Mucosa of rectum (tissue), 2 donors: Measurements from ENCODE around the gene NEK6.

ENCODE experiments used
- H3K27ac ChIP-seq, 2 donors: one replicate each; pipeline ENCODE4 v1.7.0; 2013; ENCODE audit warnings: inconsistent platforms in 2 of 2, low read depth in 2 of 2, low read length in 2 of 2
- H3K27me3 ChIP-seq, 2 donors: one replicate each; pipeline ENCODE4 v1.7.0; 2013; ENCODE audit warnings: low read length in 2 of 2; ENCODE audit not compliant: control insufficient read depth in 2 of 2, insufficient read depth in 2 of 2
- H3K36me3 ChIP-seq, 2 donors: one replicate each; pipeline ENCODE4 v1.7.0; 2013; ENCODE audit warnings: low read length in 2 of 2; ENCODE audit not compliant: control insufficient read depth in 2 of 2, insufficient read depth in 2 of 2
- H3K4me1 ChIP-seq, 2 donors: one replicate each; pipeline ENCODE4 v1.7.0; 2013; ENCODE audit warnings: low read length in 2 of 2, mild to moderate bottlenecking in 1 of 2; ENCODE audit not compliant: control insufficient read depth in 2 of 2, insufficient read depth in 2 of 2
- H3K4me3 ChIP-seq, 2 donors: one replicate each; pipeline ENCODE4 v1.7.0; 2013; ENCODE audit warnings: low read length in 2 of 2
- H3K9ac ChIP-seq, 2 donors: one replicate each; pipeline ENCODE4 v1.7.0; 2013; ENCODE audit warnings: low read length in 2 of 2, low read depth in 1 of 2, mild to moderate bottlenecking in 1 of 2
- H3K9me3 ChIP-seq, 2 donors: one replicate each; pipeline ENCODE4 v1.7.0; 2013; ENCODE audit warnings: low read length in 2 of 2; ENCODE audit not compliant: control insufficient read depth in 2 of 2
- donor health status: healthy.
- donor health status: Normal muscosa, but diverticular disease.

The NEK6 gene

DNA sequence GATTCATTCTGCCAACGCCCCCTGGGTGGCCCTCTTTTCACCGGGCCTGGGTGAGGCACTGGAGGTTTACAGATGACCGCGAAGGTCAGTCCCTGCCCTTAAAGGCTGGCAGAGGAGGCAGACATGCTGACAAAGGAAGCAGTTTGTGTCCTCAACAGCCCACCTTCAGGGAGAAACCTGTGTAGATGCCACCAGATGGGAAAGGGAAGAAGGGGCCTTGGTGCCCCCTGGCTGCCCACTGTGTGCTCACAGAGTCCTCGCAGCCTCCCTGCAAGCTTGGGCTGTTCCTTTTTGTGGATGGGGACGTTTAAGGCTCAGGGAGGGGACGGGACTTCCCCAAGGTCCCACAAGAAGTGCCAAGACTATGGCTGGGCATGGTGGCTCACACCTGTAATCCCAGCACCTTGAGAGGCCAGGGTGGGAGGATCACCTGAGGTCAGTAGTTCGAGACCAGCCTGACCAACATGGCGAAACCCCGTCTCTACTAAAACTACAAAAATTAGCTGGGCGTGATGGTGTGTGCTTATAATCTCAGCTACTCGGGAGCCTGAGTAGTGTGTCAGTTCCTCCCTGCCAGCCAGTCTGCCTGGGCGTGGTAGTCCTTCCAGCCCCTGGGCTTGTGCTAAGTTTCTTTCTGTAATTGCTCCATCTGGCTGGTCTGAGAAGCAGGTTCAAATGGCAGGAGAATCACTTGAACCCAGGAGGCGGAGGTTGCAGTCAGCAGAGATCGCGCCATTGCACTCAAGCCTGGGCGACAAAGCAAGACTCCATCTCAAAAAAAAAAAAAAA lies 36.2 kb downstream of the NEK6 start:
- Histone ChIP-seq H3K4me1 (peaks cover 8 to 23% of the 10 kb centered on the region in 2 donors), H3K27ac (no peak overlapping the region), H3K9ac (no peak overlapping the region), H3K4me3 (no peak overlapping the region), H3K27me3 (no peaks in the 10 kb centered on the region), H3K9me3 (no peaks in the 10 kb centered on the region), H3K36me3 (peaks cover 3 to 4% of the 10 kb centered on the region in 2 donors)

DNA sequence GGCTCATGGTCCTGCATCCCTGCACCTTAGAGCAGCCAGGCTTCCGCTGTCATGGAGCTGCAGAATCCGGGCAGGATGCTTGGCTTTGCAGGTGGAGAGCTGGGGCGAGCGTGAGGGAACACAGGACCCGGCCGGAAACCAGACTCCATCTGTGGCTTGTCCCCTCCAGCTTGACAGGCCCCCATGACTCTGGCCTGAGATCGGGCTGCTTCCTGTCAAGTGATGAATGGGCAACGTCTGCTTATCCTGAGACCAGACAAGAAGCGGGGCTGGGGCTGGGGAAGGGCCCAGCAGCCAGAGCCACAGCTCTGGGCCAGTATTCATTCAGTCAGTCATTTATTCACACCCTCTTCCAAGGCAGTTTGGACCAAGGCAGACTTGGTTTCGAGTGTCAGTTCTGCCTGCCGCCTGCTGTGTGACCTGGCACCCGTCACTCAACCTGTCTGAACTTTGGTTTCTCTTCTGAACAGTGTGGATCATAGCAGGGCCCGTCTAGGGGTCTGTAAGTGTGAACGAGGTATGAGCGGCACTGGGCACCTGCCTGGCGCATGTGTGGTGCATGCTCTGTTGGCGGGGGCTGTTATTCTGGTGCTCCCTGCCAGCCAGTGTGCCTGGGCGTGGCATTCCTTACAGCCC lies 37.5 kb downstream of the NEK6 start:
- H3K36me3 ChIP-seq = no peaks in the 10 kb centered on the region
- H3K27me3 ChIP-seq = no peaks in the 10 kb centered on the region
- H3K27ac ChIP-seq = peak overlapping the region in 1 of 2 donors; percentile 32
- no peak overlapping the region for H3K9ac ChIP-seq
- no peaks in the 10 kb centered on the region for H3K9me3 ChIP-seq
- H3K4me1 ChIP-seq = peaks cover 8 to 23% of the 10 kb centered on the region in 2 donors
- no peak overlapping the region for H3K4me3 ChIP-seq

DNA sequence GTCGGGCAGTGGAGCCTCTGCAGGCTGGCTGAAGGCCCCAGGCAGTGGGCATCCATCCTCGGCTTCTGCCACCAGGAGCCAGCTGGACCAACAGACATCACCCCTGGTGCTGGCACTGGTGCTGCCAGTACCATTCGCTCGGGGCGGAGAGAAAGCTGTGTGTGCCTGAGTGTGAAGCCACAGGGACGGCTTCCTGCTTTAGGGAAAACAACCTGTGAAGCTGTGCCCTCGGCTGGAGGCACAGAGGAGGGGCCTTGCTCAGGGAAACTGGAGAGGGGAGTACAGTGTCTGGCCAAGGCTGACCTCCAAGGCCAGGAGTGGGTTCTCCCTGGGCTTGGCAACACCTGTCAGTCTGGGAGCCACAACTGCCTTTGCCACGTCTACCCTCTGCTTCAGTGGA lies 38.3 kb downstream of the NEK6 start:
- peaks cover 8 to 23% of the 10 kb centered on the region in 2 donors for H3K4me1 ChIP-seq
- H3K9me3 ChIP-seq = no peaks in the 10 kb centered on the region
- H3K27ac ChIP-seq = peak overlapping the region in 1 of 2 donors; percentile 32
- H3K36me3 ChIP-seq = no peaks in the 10 kb centered on the region
- no peaks in the 10 kb centered on the region for H3K27me3 ChIP-seq
- no peak overlapping the region for H3K4me3 ChIP-seq
- no peak overlapping the region for H3K9ac ChIP-seq

GRCh38 chr9:124296796-124297550 lies 39.2 kb downstream of the NEK6 start:
- Histone ChIP-seq H3K4me3 (no peak overlapping the region), H3K27me3 (no peaks in the 10 kb centered on the region), H3K9me3 (no peaks in the 10 kb centered on the region), H3K27ac (peak overlapping the region in 1 of 2 donors; percentile 40), H3K9ac (no peak overlapping the region), H3K36me3 (no peaks in the 10 kb centered on the region), H3K4me1 (peaks cover 8 to 18% of the 10 kb centered on the region in 2 donors)

GRCh38 chr9:124297551-124297901 lies 39.8 kb downstream of the NEK6 start:
- Histone ChIP-seq H3K9me3 (no peaks in the 10 kb centered on the region), H3K4me3 (no peak overlapping the region), H3K9ac (no peak overlapping the region)

GRCh38 chr9:124297915-124298645 lies 40.3 kb downstream of the NEK6 start:
- Histone ChIP-seq H3K9me3 (no peaks in the 10 kb centered on the region), H3K9ac (peak overlapping the region in 1 of 2 donors; percentile 26), H3K4me3 (no peak overlapping the region), H3K4me1 (peaks cover 8 to 10% of the 10 kb centered on the region in 2 donors), H3K27me3 (no peaks in the 10 kb centered on the region), H3K27ac (peak overlapping the region in 1 of 2 donors; percentile 9), H3K36me3 (peaks cover under 1 to 9% of the 10 kb centered on the region in 2 donors)

More at GRCh38 chr9:124297551-124297901, 39.8 kb downstream of the NEK6 start:
- Histone ChIP-seq H3K4me1 (peaks cover 8 to 16% of the 10 kb centered on the region in 2 donors), H3K27me3 (no peaks in the 10 kb centered on the region), H3K27ac (peak overlapping the region in 1 of 2 donors; percentile 40), H3K36me3 (peaks cover 0 to 3% of the 10 kb centered on the region in 2 donors)

DNA sequence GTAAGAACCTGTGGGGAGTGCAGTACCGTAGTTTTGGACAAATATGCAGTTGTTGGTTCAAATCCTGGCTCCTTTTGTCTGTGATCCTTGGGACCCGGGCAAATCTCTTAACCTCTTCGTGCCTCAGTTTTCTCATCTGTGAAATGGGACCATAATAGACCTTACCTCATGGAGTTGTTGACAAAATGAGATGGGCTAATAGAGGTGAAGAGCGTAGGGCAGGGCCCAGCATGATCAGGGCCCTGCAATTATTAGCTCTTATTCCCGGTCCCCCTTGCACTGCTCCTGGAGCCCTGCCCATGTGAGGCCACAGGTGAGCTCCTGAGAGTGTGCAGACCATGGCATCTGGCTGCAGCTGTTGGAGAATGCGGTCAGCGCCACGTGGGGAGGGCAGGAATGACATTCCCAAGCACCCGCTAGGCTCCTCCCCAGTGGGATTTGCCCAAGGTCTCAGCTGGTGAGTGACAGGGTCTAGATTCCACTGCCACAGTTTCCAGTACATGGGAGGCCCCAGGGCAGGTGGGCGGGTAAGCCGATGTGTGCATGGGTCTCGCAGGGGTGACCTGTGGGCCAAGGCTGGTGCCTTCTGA lies 41.0 kb downstream of the NEK6 start:
- Histone ChIP-seq H3K9me3 (no peaks in the 10 kb centered on the region), H3K36me3 (peaks cover 4 to 14% of the 10 kb centered on the region in 2 donors), H3K27ac (peak overlapping the region in 1 of 2 donors; percentile 9), H3K27me3 (no peaks in the 10 kb centered on the region), H3K4me3 (no peak overlapping the region), H3K4me1 (peaks cover 8 to 9% of the 10 kb centered on the region in 2 donors), H3K9ac (peak overlapping the region in 1 of 2 donors; percentile 26)

DNA sequence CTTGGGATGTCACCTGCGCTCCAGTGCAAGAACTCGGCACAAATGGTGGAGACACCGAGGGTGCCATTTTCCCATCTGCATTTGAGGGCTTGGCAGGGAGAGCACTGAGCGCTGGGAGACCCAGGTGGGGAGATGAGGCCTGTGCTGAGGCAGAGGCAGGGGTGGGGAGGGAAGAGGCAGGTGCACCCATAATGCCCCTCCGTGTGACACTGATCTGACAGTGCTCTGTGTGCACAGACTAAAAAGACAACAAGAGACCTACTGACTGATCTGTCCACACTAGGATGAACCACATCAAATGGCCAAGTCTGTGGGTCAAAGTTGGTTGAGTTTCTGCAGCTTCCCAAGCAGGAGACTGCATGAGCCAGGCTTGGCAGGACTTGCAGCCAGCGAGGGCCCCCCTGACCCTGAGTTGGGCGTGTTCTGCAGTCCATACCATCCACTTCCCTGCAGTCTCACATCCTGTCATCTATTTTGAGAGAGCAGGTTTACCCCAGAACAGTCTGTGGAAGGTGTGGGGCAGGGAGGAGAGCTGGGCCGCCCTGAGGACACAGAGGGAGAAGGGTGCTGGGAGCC lies 41.9 kb downstream of the NEK6 start:
- no peaks in the 10 kb centered on the region for H3K9me3 ChIP-seq
- H3K4me3 ChIP-seq = no peak overlapping the region
- H3K36me3 ChIP-seq = peaks cover 4 to 18% of the 10 kb centered on the region in 2 donors
- no peak overlapping the region for H3K27ac ChIP-seq
- H3K4me1 ChIP-seq = peaks cover 8% of the 10 kb centered on the region in 2 donors
- no peaks in the 10 kb centered on the region for H3K27me3 ChIP-seq
- no peak overlapping the region for H3K9ac ChIP-seq

GRCh38 chr9:124300312-124300711 lies 42.6 kb downstream of the NEK6 start:
- H3K4me1 ChIP-seq = peaks cover 5 to 6% of the 10 kb centered on the region in 2 donors

More at GRCh38 chr9:124300312-124300711, 42.6 kb downstream of the NEK6 start:
- H3K36me3 ChIP-seq = peaks cover 4 to 18% of the 10 kb centered on the region in 2 donors
- H3K27ac ChIP-seq = no peak overlapping the region
- no peak overlapping the region for H3K4me3 ChIP-seq
- H3K9ac ChIP-seq = no peak overlapping the region
- no peaks in the 10 kb centered on the region for H3K27me3 ChIP-seq
- H3K9me3 ChIP-seq = no peaks in the 10 kb centered on the region
